ENCODE measurements around the gene CD47.

- TF ChIP-seq CTCF (IDR thresholded peaks at IDR 0.05; ENCODE audit: poor library complexity) = no peak
- TF ChIP-seq EZH2phosphoT487 (IDR thresholded peaks at IDR 0.05; ENCODE audit: low read depth, severe bottlenecking, unreplicated experiment) = no peak
These were observed 46.6 kb upstream of the CD47 start for GRCh38 chr3:108137460-108137814.
